ENCODE data around the gene IQCB1.

GRCh38 chr3:121739902-121740301 lies 95.0 kb downstream of the IQCB1 start:
- TF ChIP-seq PATZ1 (CRISPR knock-in tag; IDR thresholded peaks at IDR 0.05; ENCODE audit: borderline replicate concordance) (no peak), CSDC2 (CRISPR knock-in tag; IDR thresholded peaks at IDR 0.05) (no peak)

Measured in SK-N-SH treated with all-trans-retinoic acid at 6 μM for 48 hours (cell line).